OCI-LY7 (cell line): Measurements from ENCODE around the gene ARHGAP9.

ENCODE experiments used
- EZH2phosphoT487 ChIP-seq: fragments of 200-600 bp; sonication (generic); IDR thresholded peaks from 2 replicates; pipeline ENCODE4 v1.6.1; 2018; ENCODE audit warnings: low read depth, borderline replicate concordance, mild to moderate bottlenecking, mixed run types, antibody characterized with exemption, low read length, moderate library complexity, mixed read lengths
- TF ChIP-seq, protein P1 (sequence below): fragments of 200-600 bp; sonication (generic); conservative IDR thresholded peaks from 2 replicates; pipeline ENCODE4 v1.5.1; 2014; ENCODE audit warnings: mild to moderate bottlenecking, antibody characterized with exemption, low read length, moderate library complexity, mixed read lengths

DNA sequence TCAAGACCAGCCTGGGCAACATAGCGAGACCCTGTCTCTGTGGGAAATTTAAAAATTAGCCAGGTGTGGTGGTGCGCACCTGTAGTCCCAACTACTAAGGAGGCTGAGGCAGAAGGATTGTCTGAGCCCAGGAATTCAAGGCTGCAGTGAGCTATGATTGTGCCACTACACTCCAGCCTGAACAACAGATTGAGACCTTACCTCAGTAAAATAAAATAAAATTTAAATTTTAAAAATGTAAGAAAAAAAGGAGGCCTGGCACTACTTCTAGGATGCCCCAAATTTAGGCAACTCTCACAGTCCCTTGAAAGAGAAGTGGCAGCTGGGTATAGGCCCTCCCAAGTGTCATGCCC, 25.5 kb downstream of the ARHGAP9 start:
- TF ChIP-seq, protein P1, sequence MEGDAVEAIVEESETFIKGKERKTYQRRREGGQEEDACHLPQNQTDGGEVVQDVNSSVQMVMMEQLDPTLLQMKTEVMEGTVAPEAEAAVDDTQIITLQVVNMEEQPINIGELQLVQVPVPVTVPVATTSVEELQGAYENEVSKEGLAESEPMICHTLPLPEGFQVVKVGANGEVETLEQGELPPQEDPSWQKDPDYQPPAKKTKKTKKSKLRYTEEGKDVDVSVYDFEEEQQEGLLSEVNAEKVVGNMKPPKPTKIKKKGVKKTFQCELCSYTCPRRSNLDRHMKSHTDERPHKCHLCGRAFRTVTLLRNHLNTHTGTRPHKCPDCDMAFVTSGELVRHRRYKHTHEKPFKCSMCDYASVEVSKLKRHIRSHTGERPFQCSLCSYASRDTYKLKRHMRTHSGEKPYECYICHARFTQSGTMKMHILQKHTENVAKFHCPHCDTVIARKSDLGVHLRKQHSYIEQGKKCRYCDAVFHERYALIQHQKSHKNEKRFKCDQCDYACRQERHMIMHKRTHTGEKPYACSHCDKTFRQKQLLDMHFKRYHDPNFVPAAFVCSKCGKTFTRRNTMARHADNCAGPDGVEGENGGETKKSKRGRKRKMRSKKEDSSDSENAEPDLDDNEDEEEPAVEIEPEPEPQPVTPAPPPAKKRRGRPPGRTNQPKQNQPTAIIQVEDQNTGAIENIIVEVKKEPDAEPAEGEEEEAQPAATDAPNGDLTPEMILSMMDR = no peak
- no peak for TF ChIP-seq EZH2phosphoT487
